GM18520 (cell line): ENCODE measurements around the gene DIP2A.
"Not testable (repeated sequence)": the region's sequence is repeated elsewhere in the genome, so short reads cannot be mapped to it uniquely, and the experiment has no call there.

ENCODE experiments used
- ATAC-seq: cut with Tn5 transposase; IDR thresholded peaks from one replicate; pipeline ENCODE4 v1.9.1; 2021; ENCODE audit not compliant: unreplicated experiment

The DIP2A gene

DNA sequence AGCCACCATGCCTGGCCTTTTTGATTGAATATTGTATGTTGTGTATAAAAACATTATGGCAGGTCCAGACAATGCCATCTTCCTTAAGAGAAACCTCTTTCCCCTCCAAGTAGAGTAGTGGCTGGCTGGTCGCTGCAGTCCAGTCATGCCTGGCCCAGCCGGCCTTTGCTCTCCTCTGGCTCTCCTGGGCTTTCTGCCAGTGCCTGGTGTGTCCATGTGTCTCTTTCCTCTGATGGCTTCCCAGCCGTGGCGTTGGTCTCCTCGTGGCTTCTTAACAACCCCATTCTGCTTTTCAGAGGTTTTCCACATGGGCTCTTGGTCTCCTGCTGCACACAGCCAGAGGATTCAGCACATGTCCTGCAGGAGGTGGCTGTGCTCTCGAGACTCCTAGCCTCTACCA, 58.7 kb downstream of the DIP2A start:
- no peak for ATAC-seq

DNA sequence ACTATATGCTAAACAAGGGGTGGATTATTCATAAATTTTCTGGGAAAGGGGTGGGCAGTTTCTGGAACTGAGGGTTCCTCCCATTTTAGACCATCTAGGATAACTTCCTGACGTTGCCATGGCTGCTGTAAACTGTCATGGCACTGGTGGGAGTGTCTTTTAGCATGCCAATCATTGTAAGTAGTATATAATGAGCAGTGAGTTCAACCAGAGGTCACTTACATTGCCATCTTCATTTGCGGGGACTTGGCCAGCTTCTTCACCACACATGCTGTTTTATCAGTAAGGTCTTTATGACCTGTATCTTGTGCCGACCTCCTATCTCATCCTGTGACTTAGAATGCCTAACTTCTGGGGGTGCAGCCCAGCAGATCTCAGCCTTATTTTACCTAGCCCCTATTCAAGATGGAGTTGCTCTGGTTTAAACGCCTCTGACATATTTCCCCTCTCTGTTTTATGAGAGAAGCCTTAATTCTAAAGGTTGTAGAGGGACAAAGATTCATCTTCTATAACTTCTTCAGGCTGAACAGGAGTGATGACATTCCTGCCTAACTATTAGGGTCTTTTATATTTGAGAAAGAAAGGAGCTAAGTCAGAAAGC, 60.4 kb downstream of the DIP2A start:
- ATAC-seq, result no peak

- ATAC-seq, result not testable (repeated sequence)
These were observed 68.7 kb downstream of the DIP2A start for GRCh38 chr21:46527393-46527792.

GRCh38 chr21:46527801-46528200, 69.1 kb downstream of the DIP2A start:
- no peak for ATAC-seq

GRCh38 chr21:46532080-46532479, 73.4 kb downstream of the DIP2A start:
- ATAC-seq, result no peak

GRCh38 chr21:46537026-46537425, 78.3 kb downstream of the DIP2A start:
- ATAC-seq, result no peak

DNA sequence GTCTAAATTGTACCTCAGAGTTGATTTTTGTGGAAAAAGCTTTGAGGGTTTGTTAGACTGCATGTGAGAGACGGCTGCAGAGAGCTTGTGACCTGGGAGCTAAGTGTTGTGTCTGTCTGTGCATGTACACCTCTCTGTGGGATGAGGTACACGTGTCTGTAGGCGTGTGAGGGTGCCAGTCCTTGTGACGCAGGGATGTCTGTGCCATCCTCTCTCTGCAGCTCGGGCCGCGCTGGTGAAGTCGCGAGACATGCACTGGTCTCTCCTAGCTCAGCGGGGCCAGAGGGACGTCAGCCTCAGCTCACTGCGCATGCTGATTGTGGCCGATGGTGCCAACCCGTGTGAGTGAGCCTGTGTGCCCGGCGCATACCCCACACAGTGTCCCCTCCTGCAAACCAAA, 79.6 kb downstream of the DIP2A start:
- ATAC-seq, result no peak

DNA sequence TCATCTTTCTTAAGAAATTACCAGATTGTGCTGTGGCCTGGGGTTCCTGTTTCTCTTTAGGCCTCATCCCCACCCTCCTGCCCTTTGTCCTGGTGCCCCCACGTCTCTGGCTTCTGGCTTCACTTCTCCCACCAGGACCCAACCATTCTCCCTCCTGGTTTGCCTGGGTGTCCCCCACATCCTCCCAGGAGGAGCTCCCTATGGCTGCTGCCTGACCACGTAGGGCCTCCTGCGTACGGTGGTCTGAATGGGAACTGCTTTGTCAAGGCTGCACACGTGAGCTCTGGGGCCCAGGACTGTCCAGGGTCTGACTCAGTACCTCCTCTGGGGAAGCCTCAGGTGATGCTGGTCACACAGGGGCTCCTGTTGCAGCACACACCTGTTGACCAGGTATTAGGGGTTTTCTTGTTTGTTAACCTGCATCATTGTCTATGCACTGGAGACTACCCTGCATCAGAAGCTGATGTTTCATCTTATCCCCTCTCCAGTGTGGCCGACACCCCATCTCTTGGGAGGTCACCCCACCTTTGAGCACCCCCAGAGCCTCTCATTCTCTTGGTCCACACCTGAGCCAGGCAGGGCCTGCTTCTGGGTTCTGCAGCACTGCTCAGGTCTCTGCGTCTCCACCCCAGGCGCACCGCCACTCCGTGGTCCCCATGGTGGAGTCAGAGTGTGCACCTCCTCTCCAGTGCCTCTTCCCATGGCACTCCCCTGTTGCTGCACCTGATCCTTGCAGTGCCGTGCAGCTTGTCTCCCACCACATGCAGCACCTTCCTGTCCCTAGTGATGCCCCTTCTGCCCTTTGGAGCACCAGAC, 80.4 kb downstream of the DIP2A start:
- ATAC-seq, result no peak

DNA sequence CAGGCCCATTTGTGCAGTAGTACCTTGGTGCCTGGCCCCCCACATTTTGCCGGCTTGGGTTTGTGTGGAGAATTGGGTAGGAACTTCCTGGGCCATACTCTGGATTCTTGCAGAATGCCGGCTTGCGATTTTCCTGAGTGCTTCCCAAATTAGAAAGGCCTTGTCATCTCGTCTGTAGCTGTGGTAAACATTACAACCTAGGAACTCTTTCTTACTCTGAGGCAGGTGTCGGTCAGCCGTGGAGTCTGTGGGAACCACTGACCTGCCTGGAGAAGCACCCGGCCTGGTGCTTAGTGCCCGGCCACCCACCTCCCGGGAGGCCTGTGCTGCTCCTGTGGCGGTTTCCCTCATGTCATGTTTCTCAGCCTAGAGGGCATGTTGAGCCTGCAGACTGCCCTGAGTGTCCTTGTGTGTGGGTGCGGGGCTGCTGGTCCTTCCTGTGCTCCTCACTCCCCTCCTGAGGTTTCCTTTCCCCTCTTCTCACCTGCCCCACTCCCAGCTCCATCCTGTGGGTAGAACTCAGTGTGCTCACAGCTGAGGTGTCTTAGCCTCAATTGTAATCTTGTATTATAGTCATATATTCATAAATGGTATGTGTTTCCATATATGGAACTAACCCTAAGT, 81.5 kb downstream of the DIP2A start:
- ATAC-seq, result no peak

DNA sequence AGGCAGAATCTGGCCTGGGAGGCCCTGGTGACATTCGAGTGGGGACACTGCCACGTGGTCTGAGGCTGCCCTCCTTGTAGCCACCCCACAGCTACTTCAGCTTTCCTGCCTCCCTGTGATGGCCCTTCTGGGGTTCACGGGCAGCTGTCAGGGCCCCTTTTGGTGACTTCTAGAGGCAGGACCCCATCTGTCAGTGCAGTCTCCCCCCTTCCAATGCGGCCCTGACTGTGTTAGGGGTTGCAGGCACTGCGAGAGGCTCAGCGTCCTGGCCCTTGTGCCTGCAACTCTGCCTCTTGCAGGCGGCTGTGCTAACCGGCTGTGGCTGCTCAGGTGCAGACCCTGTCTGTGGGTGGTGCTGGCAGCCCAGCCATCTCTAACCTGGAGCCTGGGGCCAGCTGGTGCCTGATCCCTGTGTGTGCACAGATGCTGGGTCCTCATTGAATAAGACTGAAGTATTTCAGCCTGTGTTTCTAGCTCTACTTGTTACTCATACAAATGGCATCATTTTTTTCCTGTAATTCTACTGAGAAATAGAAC, 84.0 kb downstream of the DIP2A start:
- ATAC-seq, result no peak

GRCh38 chr21:46543306-46543705, 84.6 kb downstream of the DIP2A start:
- ATAC-seq, result no peak

- no peak for ATAC-seq
These were observed 85.3 kb downstream of the DIP2A start for GRCh38 chr21:46544003-46544402.

GRCh38 chr21:46544824-46545223, 86.1 kb downstream of the DIP2A start:
- no peak for ATAC-seq

DNA sequence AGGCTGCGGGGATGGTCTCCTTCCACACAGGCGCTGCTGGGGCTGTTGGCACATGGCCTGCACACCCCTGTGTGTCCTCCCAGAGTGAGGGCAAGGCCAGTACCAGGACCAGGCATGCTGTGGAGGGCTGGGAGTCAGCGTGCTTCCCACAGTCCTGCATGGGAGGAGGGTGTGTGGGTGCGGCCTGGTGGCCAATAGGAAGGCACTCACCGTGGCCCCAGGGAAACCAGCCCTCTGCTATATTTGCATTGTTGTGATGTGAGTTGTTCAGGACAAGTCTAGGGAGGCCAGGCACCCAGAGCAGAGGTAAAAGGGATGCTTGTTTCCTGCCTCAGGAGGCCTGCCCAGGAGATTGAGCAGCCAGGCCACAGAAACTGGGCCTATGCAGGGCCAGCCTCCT, 86.7 kb downstream of the DIP2A start:
- no peak for ATAC-seq

DNA sequence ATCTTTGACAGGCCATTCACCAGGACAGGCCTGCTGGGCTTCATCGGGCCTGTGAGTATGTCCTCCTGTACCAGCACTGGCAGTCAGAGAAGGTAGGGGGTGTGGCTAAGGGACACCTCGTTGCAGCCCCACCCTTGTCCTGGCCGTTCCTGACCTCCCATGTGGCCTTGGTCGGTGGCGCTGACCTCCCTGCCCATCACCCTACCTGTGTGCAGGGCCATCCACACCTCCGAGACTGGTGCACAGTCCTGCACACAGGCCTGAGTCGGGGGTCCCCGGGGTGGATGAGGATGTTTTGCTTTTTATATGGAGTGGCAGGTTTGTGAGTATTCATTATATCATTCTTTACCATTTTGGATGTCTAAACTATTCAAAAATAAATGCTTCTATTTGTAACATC, 87.2 kb downstream of the DIP2A start:
- ATAC-seq, result no peak

DNA sequence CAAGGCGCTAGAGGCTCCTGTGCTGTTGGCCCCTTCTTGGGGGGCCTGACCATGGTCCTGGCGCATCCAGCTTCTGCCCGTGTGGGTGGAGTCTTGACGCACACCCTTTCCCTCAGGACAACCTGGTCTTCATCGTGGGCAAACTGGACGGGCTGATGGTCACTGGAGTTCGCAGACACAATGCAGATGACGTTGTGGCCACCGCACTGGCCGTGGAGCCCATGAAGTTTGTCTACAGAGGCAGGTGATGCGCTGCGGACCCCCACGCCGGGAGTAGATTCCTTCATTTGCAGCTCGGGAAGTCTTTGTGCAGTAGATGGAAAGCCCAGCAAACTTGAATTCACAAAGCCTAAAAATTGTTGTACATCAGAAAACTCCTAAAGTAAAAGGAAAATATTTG, 88.1 kb downstream of the DIP2A start:
- no peak for ATAC-seq

- no peak for ATAC-seq
These were observed 91.0 kb downstream of the DIP2A start for GRCh38 chr21:46549650-46550049.

- ATAC-seq, result no peak
These were observed 91.6 kb downstream of the DIP2A start for GRCh38 chr21:46550116-46550941.

GRCh38 chr21:46551636-46552241, 93.0 kb downstream of the DIP2A start:
- no peak for ATAC-seq

- ATAC-seq, result no peak
These were observed 93.6 kb downstream of the DIP2A start for GRCh38 chr21:46552274-46552673.
